H1 (cell line): ENCODE results near the gene ACTR6.

ENCODE experiments used
- CREB1 ChIP-seq: IDR thresholded peaks from 2 replicates; pipeline ENCODE4 v1.6.1; 2012; ENCODE audit warnings: inconsistent platforms
- EP300 ChIP-seq, 2 experiments: IDR thresholded peaks; 1 replicate in 1 of 2; 2 replicates in 1 of 2; pipeline ENCODE4 v1.6.1; 2011 to 2012; ENCODE audit warnings: low read depth in 2 of 2, low read length in 2 of 2, mild to moderate bottlenecking in 2 of 2, borderline replicate concordance in 1 of 2, inconsistent platforms in 1 of 2, moderate library complexity in 1 of 2
- EZH2 ChIP-seq: fragments of 200-600 bp; sonication (generic); IDR thresholded peaks from 2 replicates; pipeline ENCODE4 v1.7.1; 2012; ENCODE audit warnings: low read depth, mild to moderate bottlenecking, moderate library complexity, low read length, inconsistent platforms; ENCODE audit not compliant: severe bottlenecking
- NRF1 ChIP-seq: IDR thresholded peaks from 2 replicates; pipeline ENCODE4 v1.6.1; 2011; ENCODE audit warnings: mild to moderate bottlenecking, low read depth, low read length, improper control_type of control experiment
- POLR2A ChIP-seq, 2 experiments: IDR thresholded peaks; 1 replicate in 1 of 2; 2 replicates in 1 of 2; pipeline ENCODE4 v1.6.1; 2011; ENCODE audit warnings: low read depth in 2 of 2, low read length in 2 of 2, mild to moderate bottlenecking in 2 of 2; ENCODE audit errors: control extremely low read depth in 1 of 2
- RNF2 ChIP-seq: fragments of 200-900, 300-1000 bp; sonication (generic); IDR thresholded peaks from 2 replicates; pipeline ENCODE4 v1.7.1; 2016; ENCODE audit warnings: borderline replicate concordance, low read depth, mild to moderate bottlenecking, antibody characterized with exemption, low read length; ENCODE audit not compliant: poor library complexity, severe bottlenecking; ENCODE audit errors: missing control alignments
- TBP ChIP-seq: IDR thresholded peaks from 2 replicates; pipeline ENCODE4 v1.6.1; 2011; ENCODE audit warnings: low read depth, low read length, improper control_type of control experiment
- TEAD4 ChIP-seq: IDR thresholded peaks from 2 replicates; pipeline ENCODE4 v1.6.1; 2012; ENCODE audit warnings: low read depth, low read length, inconsistent platforms, mixed read lengths
- ZNF274 ChIP-seq: IDR thresholded peaks from 2 replicates; pipeline ENCODE4 v1.7.0; 2012; ENCODE audit warnings: low read length, borderline replicate concordance; ENCODE audit errors: extremely low read depth
- TF ChIP-seq, protein P1 (sequence below): IDR thresholded peaks from 2 replicates; pipeline ENCODE4 v1.6.1; 2011; ENCODE audit warnings: low read depth, mild to moderate bottlenecking, low read length; ENCODE audit not compliant: insufficient read depth
- TF ChIP-seq, protein P2 (sequence below), 3 experiments: IDR thresholded peaks; 1 replicate in 2 of 3; 2 replicates in 1 of 3; pipeline versions ENCODE4 v1.5.1 to v1.6.1; 2011; ENCODE audit warnings: low read length in 3 of 3, mild to moderate bottlenecking in 3 of 3, inconsistent platforms in 2 of 3, low read depth in 1 of 3, moderate library complexity in 1 of 3; ENCODE audit not compliant: insufficient read depth in 1 of 3; ENCODE audit errors: control extremely low read depth in 1 of 3

DNA sequence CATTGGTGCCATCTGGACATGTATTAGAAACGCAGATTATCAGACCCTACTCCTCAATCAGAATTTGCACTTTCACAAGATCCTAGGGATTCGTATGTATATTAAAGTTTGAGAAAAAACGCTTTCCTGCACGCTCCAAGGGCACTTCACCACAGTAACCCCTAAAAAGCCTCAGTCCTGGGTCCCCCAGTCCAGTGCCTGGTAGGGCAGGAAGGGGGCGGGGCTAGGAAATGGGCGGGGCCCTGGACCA is 65.9 kb downstream of the ACTR6 start:
- TF ChIP-seq TEAD4 (no peak), RNF2 (no peak), NRF1 (no peak), CREB1 (no peak), POLR2A (IDR thresholded peaks at IDR 0.05; ENCODE audit: control extremely low read depth in 1 of 2, low read depth in 2 of 2, low read length in 2 of 2) (no peak), ZNF274 (no peak), EP300 (IDR thresholded peaks at IDR 0.05; ENCODE audit: borderline replicate concordance in 1 of 2, low read depth in 2 of 2, low read length in 2 of 2) (no peak), EZH2 (no peak), TBP (no peak)
- TF ChIP-seq, protein P1, sequence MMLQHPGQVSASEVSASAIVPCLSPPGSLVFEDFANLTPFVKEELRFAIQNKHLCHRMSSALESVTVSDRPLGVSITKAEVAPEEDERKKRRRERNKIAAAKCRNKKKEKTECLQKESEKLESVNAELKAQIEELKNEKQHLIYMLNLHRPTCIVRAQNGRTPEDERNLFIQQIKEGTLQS: no peak
- TF ChIP-seq, protein P2, sequence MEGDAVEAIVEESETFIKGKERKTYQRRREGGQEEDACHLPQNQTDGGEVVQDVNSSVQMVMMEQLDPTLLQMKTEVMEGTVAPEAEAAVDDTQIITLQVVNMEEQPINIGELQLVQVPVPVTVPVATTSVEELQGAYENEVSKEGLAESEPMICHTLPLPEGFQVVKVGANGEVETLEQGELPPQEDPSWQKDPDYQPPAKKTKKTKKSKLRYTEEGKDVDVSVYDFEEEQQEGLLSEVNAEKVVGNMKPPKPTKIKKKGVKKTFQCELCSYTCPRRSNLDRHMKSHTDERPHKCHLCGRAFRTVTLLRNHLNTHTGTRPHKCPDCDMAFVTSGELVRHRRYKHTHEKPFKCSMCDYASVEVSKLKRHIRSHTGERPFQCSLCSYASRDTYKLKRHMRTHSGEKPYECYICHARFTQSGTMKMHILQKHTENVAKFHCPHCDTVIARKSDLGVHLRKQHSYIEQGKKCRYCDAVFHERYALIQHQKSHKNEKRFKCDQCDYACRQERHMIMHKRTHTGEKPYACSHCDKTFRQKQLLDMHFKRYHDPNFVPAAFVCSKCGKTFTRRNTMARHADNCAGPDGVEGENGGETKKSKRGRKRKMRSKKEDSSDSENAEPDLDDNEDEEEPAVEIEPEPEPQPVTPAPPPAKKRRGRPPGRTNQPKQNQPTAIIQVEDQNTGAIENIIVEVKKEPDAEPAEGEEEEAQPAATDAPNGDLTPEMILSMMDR (IDR thresholded peaks at IDR 0.05; ENCODE audit: control extremely low read depth in 1 of 3, insufficient read depth in 1 of 3, low read depth in 1 of 3, low read length in 3 of 3): no peak
